VCaP (cell line): ENCODE data around the gene ADGRB3.

Experiments used
- H3K27ac ChIP-seq: fragments of 450-650 bp; 2 replicates; pipeline ENCODE4 v1.5.1; 2017
- TF ChIP-seq, protein P1 (sequence below): fragments of 450-650 bp; conservative IDR thresholded peaks from 2 replicates; pipeline ENCODE4 v1.5.1; 2017; ENCODE audit warnings: mild to moderate bottlenecking, moderate library complexity

The ADGRB3 gene

DNA sequence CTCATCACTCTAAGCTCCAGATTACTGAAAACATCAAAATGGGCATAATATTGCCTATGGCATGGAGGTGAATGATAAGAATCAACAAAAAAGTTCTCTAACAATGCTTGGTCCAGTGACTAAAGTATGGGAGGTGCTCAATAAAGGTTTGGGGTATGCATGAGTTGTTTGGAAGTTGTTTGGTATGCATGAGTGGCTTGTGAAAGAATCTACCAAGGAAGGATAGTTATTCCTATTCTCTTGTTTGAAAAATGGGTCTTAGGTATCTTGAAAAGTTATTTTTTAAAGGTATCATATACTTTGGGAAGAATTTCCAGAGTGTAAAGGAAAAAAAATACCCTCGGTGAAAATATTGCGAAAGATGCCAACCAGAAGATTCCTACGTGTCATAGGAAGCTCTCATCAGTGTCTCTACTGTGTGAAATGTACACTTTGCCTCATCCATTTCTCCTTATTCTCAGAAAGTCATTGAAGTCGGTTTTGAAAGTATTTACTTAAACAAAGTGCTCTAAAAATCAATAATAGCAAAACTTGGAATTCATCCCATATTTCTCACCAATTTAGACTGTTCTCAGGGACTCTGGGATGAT, 449.8 kb downstream of the ADGRB3 start:
- no peak overlapping the region for H3K27ac ChIP-seq
- TF ChIP-seq, protein P1, sequence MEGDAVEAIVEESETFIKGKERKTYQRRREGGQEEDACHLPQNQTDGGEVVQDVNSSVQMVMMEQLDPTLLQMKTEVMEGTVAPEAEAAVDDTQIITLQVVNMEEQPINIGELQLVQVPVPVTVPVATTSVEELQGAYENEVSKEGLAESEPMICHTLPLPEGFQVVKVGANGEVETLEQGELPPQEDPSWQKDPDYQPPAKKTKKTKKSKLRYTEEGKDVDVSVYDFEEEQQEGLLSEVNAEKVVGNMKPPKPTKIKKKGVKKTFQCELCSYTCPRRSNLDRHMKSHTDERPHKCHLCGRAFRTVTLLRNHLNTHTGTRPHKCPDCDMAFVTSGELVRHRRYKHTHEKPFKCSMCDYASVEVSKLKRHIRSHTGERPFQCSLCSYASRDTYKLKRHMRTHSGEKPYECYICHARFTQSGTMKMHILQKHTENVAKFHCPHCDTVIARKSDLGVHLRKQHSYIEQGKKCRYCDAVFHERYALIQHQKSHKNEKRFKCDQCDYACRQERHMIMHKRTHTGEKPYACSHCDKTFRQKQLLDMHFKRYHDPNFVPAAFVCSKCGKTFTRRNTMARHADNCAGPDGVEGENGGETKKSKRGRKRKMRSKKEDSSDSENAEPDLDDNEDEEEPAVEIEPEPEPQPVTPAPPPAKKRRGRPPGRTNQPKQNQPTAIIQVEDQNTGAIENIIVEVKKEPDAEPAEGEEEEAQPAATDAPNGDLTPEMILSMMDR: no peak

DNA sequence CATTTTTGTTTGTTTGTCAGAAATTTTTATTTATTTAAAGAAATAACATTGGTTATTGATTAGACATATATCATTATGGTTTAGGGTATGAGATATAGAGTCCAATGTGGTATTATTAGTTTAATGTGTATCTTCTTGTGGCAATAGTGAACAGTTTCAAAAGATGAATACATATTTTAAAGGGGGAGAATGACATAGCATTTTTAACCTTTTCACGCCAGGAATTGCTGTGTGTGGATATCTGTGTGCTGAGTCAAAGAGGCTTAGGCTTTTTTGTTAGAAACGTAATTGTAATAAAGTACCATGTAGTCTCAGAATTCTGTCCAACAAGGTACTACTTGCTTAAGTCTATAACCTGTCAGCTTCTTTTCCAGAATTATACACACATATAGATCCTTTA, 451.6 kb downstream of the ADGRB3 start:
- no peak overlapping the region for H3K27ac ChIP-seq
- TF ChIP-seq, protein P1: no peak

DNA sequence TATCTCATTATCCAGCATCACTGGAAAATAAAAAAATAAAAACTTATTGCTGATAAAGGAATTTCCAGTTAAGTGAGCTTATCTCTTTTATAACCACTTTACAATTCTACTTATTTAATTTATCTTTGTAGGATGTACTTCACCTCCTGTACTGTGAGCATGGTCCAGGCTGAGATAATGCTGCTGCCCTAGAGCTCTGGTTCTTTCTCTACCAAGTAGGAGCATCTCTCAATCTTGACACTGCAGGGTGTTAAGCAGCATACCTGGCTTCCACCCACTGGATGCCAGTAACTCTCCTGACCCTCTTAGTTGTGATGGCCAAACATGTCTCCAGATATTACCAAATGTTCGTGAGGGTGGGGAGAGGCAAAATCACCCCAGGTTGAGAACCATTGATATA, 454.5 kb downstream of the ADGRB3 start:
- no peak overlapping the region for H3K27ac ChIP-seq
- TF ChIP-seq, protein P1: no peak

DNA sequence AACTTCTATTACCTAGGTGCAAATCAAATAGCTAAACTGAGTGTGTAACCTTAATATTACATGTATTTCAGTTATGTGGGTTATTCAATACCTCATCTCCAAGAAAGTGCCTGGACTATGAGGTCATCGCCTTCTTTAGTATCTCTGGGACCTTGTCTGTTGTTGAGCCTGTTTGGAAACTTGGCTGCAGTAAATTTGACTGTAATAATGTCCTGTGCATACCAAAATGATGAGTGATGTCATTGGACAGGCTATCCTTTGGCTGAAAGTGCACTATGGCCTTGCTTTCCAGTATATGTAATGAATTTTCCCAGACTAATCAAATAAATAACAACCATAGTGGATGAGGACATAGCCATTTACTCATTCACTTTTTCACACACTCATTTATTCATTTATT, 455.1 kb downstream of the ADGRB3 start:
- TF ChIP-seq, protein P1: no peak
- no peak overlapping the region for H3K27ac ChIP-seq

DNA sequence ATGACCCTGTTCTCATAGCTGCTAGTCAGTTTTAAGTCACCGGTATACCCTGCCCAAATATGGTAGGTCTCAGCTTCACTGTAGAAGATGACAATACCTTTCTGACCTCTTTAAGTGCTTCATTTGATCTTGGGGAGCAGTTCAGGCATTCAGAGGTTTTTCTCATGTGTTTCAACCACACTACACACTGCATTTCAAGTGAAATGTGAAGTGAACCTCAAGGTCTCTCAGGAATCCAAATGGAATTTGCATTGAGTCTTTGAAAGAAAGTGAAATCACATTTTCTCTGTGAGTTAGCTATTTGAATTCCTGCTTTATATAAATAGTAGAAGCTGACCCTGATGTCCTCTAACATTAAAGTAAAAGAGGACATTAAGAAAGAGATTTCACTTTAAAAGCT, 461.6 kb downstream of the ADGRB3 start:
- no peak overlapping the region for H3K27ac ChIP-seq
- TF ChIP-seq, protein P1: no peak

DNA sequence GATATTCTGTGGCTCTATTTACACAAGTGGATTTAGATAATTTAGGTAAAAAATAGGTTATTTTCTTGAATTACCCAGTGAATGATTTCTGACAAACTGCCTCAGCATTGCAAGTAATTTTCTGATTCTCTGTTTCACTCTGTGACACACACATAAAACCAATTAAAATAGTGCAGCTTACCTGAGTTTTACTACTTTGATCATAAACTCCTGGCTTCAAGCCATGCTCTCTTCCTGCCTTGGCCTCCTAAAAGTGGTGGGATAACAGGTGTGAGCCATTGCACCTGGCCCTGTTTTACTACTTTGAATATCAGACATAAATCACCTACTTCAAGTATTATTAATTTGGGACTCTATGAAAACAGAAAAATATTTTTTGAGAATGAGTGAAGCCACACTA, 462.9 kb downstream of the ADGRB3 start:
- no peak overlapping the region for H3K27ac ChIP-seq
- TF ChIP-seq, protein P1: no peak

DNA sequence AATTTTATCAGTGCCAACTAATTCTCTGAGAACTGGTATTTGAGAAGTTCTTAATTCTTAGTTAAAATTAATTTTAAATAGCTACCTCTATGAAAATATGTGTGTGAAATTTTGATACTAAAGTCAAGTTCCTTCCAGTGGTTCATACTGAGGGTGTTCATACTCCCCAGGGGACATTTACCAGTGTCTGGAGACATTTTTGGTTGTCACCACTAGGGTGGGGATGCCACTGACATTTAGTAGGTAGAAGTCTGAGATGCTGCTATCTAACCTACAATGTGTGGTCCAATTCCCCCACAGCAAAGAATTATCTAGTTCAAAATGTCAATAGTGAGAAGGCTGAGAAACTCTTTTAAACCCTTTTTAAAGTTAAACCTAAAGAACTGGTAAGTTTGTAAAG, 463.8 kb downstream of the ADGRB3 start:
- TF ChIP-seq, protein P1: no peak; the same call in 1 of the 2 replicates

More for the DNA sequence above, 463.8 kb downstream of the ADGRB3 start:
- H3K27ac ChIP-seq: no peak overlapping the region
